ENCODE data around the gene WWOX.
"Not testable (repeated sequence)": the region's sequence is repeated elsewhere in the genome, so short reads cannot be mapped to it uniquely, and the experiment has no call there.

The WWOX gene

GRCh38 chr16:79190542-79190941 is 1091.1 kb downstream of the WWOX start:
- no peak for DNase-seq (ENCODE audit: low read depth, low spot score)

- peak; percentile 67 for DNase-seq (ENCODE audit: low read depth, low spot score)
These were observed 1092.5 kb downstream of the WWOX start for GRCh38 chr16:79191933-79192332.

- no peak for DNase-seq (ENCODE audit: low read depth, low spot score)
These were observed 1093.5 kb downstream of the WWOX start for GRCh38 chr16:79192904-79193303.

- DNase-seq (ENCODE audit: low read depth, low spot score): no peak
These were observed 1094.8 kb downstream of the WWOX start for GRCh38 chr16:79194291-79194690.

GRCh38 chr16:79195938-79196337 is 1096.5 kb downstream of the WWOX start:
- DNase-seq (ENCODE audit: low read depth, low spot score): no peak

GRCh38 chr16:79201436-79201835 is 1102.0 kb downstream of the WWOX start:
- DNase-seq (ENCODE audit: low read depth, low spot score): no peak

- DNase-seq (ENCODE audit: low read depth, low spot score): no peak
These were observed 1103.5 kb downstream of the WWOX start for GRCh38 chr16:79202977-79203376.

- no peak for DNase-seq (ENCODE audit: low read depth, low spot score)
These were observed 1105.0 kb downstream of the WWOX start for GRCh38 chr16:79204486-79204885.

GRCh38 chr16:79206889-79207288 is 1107.4 kb downstream of the WWOX start:
- DNase-seq (ENCODE audit: low read depth, low spot score): no peak

- no peak for DNase-seq (ENCODE audit: low read depth, low spot score)
These were observed 1109.9 kb downstream of the WWOX start for GRCh38 chr16:79209308-79209707.

GRCh38 chr16:79210607-79211006 is 1111.2 kb downstream of the WWOX start:
- DNase-seq (ENCODE audit: low read depth, low spot score): no peak

- DNase-seq (ENCODE audit: low read depth, low spot score): no peak
These were observed 1112.1 kb downstream of the WWOX start for GRCh38 chr16:79211586-79211985.

GRCh38 chr16:79212114-79212791 is 1112.8 kb downstream of the WWOX start:
- DNase-seq (ENCODE audit: low read depth, low spot score): no peak

- DNase-seq (ENCODE audit: low read depth, low spot score): no peak
These were observed 1113.8 kb downstream of the WWOX start for GRCh38 chr16:79213214-79213613.

- DNase-seq (ENCODE audit: low read depth, low spot score): no peak
These were observed 1115.8 kb downstream of the WWOX start for GRCh38 chr16:79215289-79215688.

GRCh38 chr16:79217375-79218011 is 1118.0 kb downstream of the WWOX start:
- DNase-seq (ENCODE audit: low read depth, low spot score): peak; percentile 49

- no peak for DNase-seq (ENCODE audit: low read depth, low spot score)
These were observed 1118.9 kb downstream of the WWOX start for GRCh38 chr16:79218351-79218750.

GRCh38 chr16:79225994-79226393 is 1126.5 kb downstream of the WWOX start:
- not testable (repeated sequence) for DNase-seq (ENCODE audit: low read depth, low spot score)

GRCh38 chr16:79229361-79229760 is 1129.9 kb downstream of the WWOX start:
- DNase-seq (ENCODE audit: low read depth, low spot score): no peak

- not testable (repeated sequence) for DNase-seq (ENCODE audit: low read depth, low spot score)
These were observed 1146.2 kb downstream of the WWOX start for GRCh38 chr16:79245700-79246099.

GRCh38 chr16:79247386-79247785 is 1147.9 kb downstream of the WWOX start:
- no peak for DNase-seq (ENCODE audit: low read depth, low spot score)

- no peak for DNase-seq (ENCODE audit: low read depth, low spot score)
These were observed 1148.9 kb downstream of the WWOX start for GRCh38 chr16:79248351-79248750.

- DNase-seq (ENCODE audit: low read depth, low spot score): no peak
These were observed 1151.1 kb downstream of the WWOX start for GRCh38 chr16:79250502-79251098.
